ENCODE data around the gene BRD4. TPM values are rescaled to one million over a fixed set of nuclear protein-coding genes. Genes with fewer than 3 reads are reported as not detected.

Gene BRD4
- total and polyA plus RNA-seq, 2 of the 13 experiments (the other 11 are each of a cell fraction or from before 2014, with no cell fraction given), result 10.5 to 11.4 TPM

DNA sequence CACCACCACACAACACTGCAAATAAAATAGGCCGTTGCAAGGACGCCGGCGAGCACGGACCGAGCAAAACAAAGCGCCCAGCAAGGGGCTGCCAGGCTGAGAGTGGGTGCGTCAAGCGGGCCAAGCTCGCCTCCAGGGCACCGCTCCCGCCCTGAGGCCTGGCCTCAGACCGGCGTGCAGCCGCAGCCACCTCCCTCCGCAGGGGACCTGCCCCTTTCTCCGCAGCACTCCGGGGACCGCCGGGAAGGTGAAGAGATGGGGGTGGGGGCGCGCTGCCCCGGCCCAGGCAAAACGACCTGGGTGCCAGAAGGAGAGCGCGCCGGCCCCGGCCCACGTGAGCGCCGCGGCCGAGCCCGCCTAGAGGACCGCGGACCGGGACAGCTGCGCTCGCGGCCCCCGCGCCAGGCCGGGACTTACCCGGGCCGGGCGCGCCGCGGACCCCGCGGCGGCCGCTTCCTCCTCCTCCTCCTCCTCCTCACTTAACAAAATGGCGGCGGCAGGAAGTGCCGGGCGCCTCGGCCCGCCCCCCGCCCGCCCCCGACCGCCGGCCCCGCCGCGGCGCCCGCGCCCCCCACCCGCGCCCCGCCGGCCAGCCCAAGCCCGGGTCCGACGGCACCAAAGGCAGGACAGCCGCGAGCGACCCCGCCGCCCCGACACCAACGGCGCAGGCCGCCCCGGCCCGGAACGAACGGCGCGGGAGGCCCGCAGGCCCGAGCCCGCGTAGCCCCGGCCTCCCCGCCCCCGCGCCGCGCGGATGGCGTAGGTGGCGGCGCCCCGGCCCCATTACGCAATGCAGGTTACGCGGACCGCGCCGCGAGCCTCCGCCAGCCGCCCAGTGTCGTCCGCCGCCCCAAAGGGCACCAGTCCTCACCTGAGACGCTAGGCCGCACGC is 674 bp downstream of the BRD4 start:
- ATAC-seq, result peak; percentile 56
- no TSS peak for BruUV-seq (replicated peaks)
- Histone ChIP-seq H3K79me2 (ENCODE audit: insufficient read depth, low read length) (peaks cover 61% of the 10 kb centered on the region), H3K27ac (ENCODE audit: extremely low read length, insufficient read depth, low read length) (peak overlapping the region; percentile 76), H3K4me3 (replicated peaks in 1 of 3; ENCODE audit: insufficient read depth in 1 of 3, low read depth in 2 of 3, low read length in 3 of 3) (peak overlapping the region; percentile 66 to 99 (median 99)), H3K4me2 (ENCODE audit: low read depth, low read length) (peak overlapping the region; percentile 96), H3K36me3 (replicated peaks in 1 of 2; ENCODE audit: control insufficient read depth in 1 of 2, insufficient read depth in 2 of 2, low read length in 2 of 2) (peaks cover 0 to 4% of the 10 kb centered on the region in 2 experiments; a peak in 1 of 5 replicates), H4K20me1 (ENCODE audit: insufficient read depth, low read length) (peaks cover 46% of the 10 kb centered on the region), H2AFZ (ENCODE audit: low read length) (no peak overlapping the region), H3K9ac (ENCODE audit: insufficient read depth, low read depth, low read length) (peak overlapping the region; percentile 98), H3K27me3 (ENCODE audit: control insufficient read depth in 1 of 2, insufficient read depth in 2 of 2, low read length in 2 of 2) (no peaks in the 10 kb centered on the region; a peak in 1 of 5 replicates), H3K9me3 (ENCODE audit: low read length) (no peaks in the 10 kb centered on the region), H3K4me1 (ENCODE audit: insufficient read depth, low read length) (peaks cover 52% of the 10 kb centered on the region)
- no peak for FAIRE-seq
- intact Hi-C loops (cut with micrococcal nuclease; ENCODE audit: unreplicated experiment), result loop anchor here (5.0 kb wide), 1 partner anchor 34 kb away; no protein-coding TSS in a partner anchor
- in situ Hi-C loops (cut with HindIII; ENCODE audit: extremely low pct_ligation_motif_present, low pct_unique_long_range_greater_than_20kb), result loop anchor here (5.0 kb wide), 1 partner anchor 34 kb away; no protein-coding TSS in a partner anchor
- DNase-seq (ENCODE audit: low spot score), result no peak
- WGBS (ENCODE audit: low lambda C conversion rate), result 2% methylated on average over 25 of the region's 122 CpGs
- POLR2A ChIA-PET, result interaction anchor here (1.0 to 2.7 kb wide), 4 partner anchors 34 to 88 kb away, joined by 4 to 20 read pairs (median 6); partner anchors contain the start of genes AKAP8 and AKAP8L
- CTCF ChIA-PET (ENCODE audit: low intra/inter-chr PET ratio, low total read pairs), result no interaction called here
- no peak for TF ChIP-seq PAWR (CRISPR knock-in tag; IDR thresholded peaks at IDR 0.05; ENCODE audit: borderline replicate concordance)
- TF ChIP-seq ZNF274 (CRISPR knock-in tag; IDR thresholded peaks at IDR 0.05), result 0 out of 2 replicates have a peak, but pooled peaks have one; percentile 40
- TF ChIP-seq, protein P1, sequence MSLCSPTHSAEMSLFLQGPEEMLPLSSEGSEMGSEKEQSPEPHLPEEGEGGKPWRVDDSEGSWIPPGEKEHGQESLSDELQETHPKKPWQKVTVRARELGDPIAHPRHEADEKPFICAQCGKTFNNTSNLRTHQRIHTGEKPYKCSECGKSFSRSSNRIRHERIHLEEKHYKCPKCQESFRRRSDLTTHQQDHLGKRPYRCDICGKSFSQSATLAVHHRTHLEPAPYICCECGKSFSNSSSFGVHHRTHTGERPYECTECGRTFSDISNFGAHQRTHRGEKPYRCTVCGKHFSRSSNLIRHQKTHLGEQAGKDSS (CRISPR knock-in tag; IDR thresholded peaks at IDR 0.05; ENCODE audit: borderline replicate concordance, low read depth), result 0 out of 2 replicates have a peak, but pooled peaks have one; percentile 24
- 0 out of 2 replicates have a peak, but pooled peaks have one; percentile 15 for TF ChIP-seq KMT2A (CRISPR knock-in tag; IDR thresholded peaks at IDR 0.05)
- TF ChIP-seq ASH2L (IDR thresholded peaks at IDR 0.05; ENCODE audit: insufficient read length, low read depth, low read length), result peak; percentile 43
- TF ChIP-seq, protein P2, sequence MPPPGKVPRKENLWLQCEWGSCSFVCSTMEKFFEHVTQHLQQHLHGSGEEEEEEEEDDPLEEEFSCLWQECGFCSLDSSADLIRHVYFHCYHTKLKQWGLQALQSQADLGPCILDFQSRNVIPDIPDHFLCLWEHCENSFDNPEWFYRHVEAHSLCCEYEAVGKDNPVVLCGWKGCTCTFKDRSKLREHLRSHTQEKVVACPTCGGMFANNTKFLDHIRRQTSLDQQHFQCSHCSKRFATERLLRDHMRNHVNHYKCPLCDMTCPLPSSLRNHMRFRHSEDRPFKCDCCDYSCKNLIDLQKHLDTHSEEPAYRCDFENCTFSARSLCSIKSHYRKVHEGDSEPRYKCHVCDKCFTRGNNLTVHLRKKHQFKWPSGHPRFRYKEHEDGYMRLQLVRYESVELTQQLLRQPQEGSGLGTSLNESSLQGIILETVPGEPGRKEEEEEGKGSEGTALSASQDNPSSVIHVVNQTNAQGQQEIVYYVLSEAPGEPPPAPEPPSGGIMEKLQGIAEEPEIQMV (CRISPR knock-in tag; IDR thresholded peaks at IDR 0.05; ENCODE audit: low read depth), result no peak
- TF ChIP-seq ZNF737 (CRISPR knock-in tag; IDR thresholded peaks at IDR 0.05; ENCODE audit: borderline replicate concordance), result no peak
- TF ChIP-seq, protein P3, sequence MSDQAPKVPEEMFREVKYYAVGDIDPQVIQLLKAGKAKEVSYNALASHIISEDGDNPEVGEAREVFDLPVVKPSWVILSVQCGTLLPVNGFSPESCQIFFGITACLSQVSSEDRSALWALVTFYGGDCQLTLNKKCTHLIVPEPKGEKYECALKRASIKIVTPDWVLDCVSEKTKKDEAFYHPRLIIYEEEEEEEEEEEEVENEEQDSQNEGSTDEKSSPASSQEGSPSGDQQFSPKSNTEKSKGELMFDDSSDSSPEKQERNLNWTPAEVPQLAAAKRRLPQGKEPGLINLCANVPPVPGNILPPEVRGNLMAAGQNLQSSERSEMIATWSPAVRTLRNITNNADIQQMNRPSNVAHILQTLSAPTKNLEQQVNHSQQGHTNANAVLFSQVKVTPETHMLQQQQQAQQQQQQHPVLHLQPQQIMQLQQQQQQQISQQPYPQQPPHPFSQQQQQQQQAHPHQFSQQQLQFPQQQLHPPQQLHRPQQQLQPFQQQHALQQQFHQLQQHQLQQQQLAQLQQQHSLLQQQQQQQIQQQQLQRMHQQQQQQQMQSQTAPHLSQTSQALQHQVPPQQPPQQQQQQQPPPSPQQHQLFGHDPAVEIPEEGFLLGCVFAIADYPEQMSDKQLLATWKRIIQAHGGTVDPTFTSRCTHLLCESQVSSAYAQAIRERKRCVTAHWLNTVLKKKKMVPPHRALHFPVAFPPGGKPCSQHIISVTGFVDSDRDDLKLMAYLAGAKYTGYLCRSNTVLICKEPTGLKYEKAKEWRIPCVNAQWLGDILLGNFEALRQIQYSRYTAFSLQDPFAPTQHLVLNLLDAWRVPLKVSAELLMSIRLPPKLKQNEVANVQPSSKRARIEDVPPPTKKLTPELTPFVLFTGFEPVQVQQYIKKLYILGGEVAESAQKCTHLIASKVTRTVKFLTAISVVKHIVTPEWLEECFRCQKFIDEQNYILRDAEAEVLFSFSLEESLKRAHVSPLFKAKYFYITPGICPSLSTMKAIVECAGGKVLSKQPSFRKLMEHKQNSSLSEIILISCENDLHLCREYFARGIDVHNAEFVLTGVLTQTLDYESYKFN (CRISPR knock-in tag; conservative IDR thresholded peaks at IDR 0.05), result 0 out of 2 replicates have a peak, but pooled peaks have one; percentile 21
- peak; percentile 81 for TF ChIP-seq CEBPG (CRISPR knock-in tag; IDR thresholded peaks at IDR 0.05)
- no peak for TF ChIP-seq ZNF510 (CRISPR knock-in tag; IDR thresholded peaks at IDR 0.05; ENCODE audit: low read depth)
- peak; percentile 50; the same call in 1 of the 2 replicates for TF ChIP-seq ZNF674 (CRISPR knock-in tag; IDR thresholded peaks at IDR 0.05; ENCODE audit: low read depth)
- TF ChIP-seq, protein P4, sequence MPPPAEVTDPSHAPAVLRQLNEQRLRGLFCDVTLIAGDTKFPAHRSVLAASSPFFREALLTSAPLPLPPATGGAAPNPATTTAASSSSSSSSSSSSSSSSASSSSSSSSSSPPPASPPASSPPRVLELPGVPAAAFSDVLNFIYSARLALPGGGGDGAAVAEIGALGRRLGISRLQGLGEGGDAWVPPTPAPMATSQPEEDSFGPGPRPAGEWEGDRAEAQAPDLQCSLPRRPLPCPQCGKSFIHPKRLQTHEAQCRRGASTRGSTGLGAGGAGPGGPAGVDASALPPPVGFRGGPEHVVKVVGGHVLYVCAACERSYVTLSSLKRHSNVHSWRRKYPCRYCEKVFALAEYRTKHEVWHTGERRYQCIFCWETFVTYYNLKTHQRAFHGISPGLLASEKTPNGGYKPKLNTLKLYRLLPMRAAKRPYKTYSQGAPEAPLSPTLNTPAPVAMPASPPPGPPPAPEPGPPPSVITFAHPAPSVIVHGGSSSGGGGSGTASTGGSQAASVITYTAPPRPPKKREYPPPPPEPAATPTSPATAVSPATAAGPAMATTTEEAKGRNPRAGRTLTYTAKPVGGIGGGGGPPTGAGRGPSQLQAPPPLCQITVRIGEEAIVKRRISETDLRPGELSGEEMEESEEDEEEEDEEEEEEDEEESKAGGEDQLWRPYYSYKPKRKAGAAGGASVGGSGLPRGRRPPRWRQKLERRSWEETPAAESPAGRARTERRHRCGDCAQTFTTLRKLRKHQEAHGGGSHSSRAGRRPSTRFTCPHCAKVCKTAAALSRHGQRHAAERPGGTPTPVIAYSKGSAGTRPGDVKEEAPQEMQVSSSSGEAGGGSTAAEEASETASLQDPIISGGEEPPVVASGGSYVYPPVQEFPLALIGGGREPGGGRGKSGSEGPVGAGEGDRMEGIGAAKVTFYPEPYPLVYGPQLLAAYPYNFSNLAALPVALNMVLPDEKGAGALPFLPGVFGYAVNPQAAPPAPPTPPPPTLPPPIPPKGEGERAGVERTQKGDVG (CRISPR knock-in tag; IDR thresholded peaks at IDR 0.05; ENCODE audit: borderline replicate concordance), result no peak
